HepG2 (cell line): Measurements from ENCODE around the gene SVOP. TPM values are rescaled to one million over a fixed set of nuclear protein-coding genes. Genes with fewer than 3 reads are reported as not detected.

Experiments used
- ARNTL ChIP-seq: sonication (generic); formaldehyde crosslinking; IDR thresholded peaks from 2 replicates; pipeline ENCODE4 v1.4.0; 2020; ENCODE audit warnings: mild to moderate bottlenecking, missing genetic modification reagents
- ELF1 ChIP-seq: sonication (generic); formaldehyde crosslinking; IDR thresholded peaks from 2 replicates; pipeline ENCODE4 v1.4.0; 2020; ENCODE audit warnings: missing genetic modification reagents
- GATAD1 ChIP-seq: IDR thresholded peaks from 2 replicates; pipeline ENCODE4 v1.6.1; 2016; ENCODE audit warnings: missing genetic modification reagents, missing compliant biosample characterization
- GATAD2A ChIP-seq: IDR thresholded peaks from 2 replicates; pipeline ENCODE4 v1.6.1; 2016
- KDM6A ChIP-seq: IDR thresholded peaks from 2 replicates; pipeline ENCODE4 v1.6.1; 2016; ENCODE audit warnings: low read depth
- MED8 ChIP-seq: sonication (generic); formaldehyde crosslinking; IDR thresholded peaks from 2 replicates; pipeline ENCODE4 v1.8.1; 2023; ENCODE audit warnings: mild to moderate bottlenecking, missing genetic modification reagents; ENCODE audit not compliant: insufficient replicate concordance
- POGZ ChIP-seq: sonication (generic); formaldehyde crosslinking; IDR thresholded peaks from 2 replicates; pipeline ENCODE4 v1.4.0; 2020; ENCODE audit warnings: mild to moderate bottlenecking, missing genetic modification reagents
- POLR2G ChIP-seq: fragments of 200-400 bp; formaldehyde crosslinking; IDR thresholded peaks from 2 replicates; pipeline ENCODE4 v1.6.1; 2018; ENCODE audit warnings: mild to moderate bottlenecking, low read depth, low read length, moderate library complexity
- REPIN1 ChIP-seq: sonication (generic); formaldehyde crosslinking; IDR thresholded peaks from 2 replicates; pipeline ENCODE4 v1.8.0; 2022; ENCODE audit warnings: missing genetic modification reagents, low read depth, mild to moderate bottlenecking, borderline replicate concordance
- SSRP1 ChIP-seq: IDR thresholded peaks from 2 replicates; pipeline ENCODE4 v1.6.1; 2016; ENCODE audit warnings: control low read depth
- TARDBP ChIP-seq: sonication (generic); formaldehyde crosslinking; IDR thresholded peaks from 2 replicates; pipeline ENCODE4 v1.8.0; 2022; ENCODE audit warnings: mild to moderate bottlenecking, missing genetic modification reagents
- TFAP4 ChIP-seq: sonication (generic); IDR thresholded peaks from 2 replicates; pipeline ENCODE4 v1.6.1; 2016; ENCODE audit warnings: low read depth, borderline replicate concordance
- THAP11 ChIP-seq: IDR thresholded peaks from 2 replicates; pipeline ENCODE4 v1.6.1; 2016; ENCODE audit warnings: missing biosample characterization, missing genetic modification reagents
- ZFY ChIP-seq: sonication (generic); formaldehyde crosslinking; IDR thresholded peaks from 2 replicates; pipeline ENCODE4 v1.4.0; 2020; ENCODE audit warnings: missing genetic modification reagents
- ZNF142 ChIP-seq: sonication (generic); formaldehyde crosslinking; IDR thresholded peaks from 2 replicates; pipeline ENCODE4 v1.4.0; 2020; ENCODE audit warnings: missing genetic modification reagents
- ZNF205 ChIP-seq: IDR thresholded peaks from 2 replicates; pipeline ENCODE4 v1.6.1; 2018; ENCODE audit warnings: missing biosample characterization, missing genetic modification reagents
- ZNF263 ChIP-seq: sonication (generic); formaldehyde crosslinking; IDR thresholded peaks from 2 replicates; pipeline ENCODE4 v1.4.0; 2020; ENCODE audit warnings: missing genetic modification reagents
- ZNF574 ChIP-seq: sonication (generic); formaldehyde crosslinking; IDR thresholded peaks from 2 replicates; pipeline ENCODE4 v1.4.0; 2020; ENCODE audit warnings: missing genetic modification reagents
- ZNF619 ChIP-seq: sonication (generic); formaldehyde crosslinking; IDR thresholded peaks from 2 replicates; pipeline ENCODE4 v1.4.0; 2020; ENCODE audit warnings: mild to moderate bottlenecking, missing genetic modification reagents
- ZNF644 ChIP-seq: IDR thresholded peaks from 2 replicates; pipeline ENCODE4 v1.6.1; 2016; ENCODE audit warnings: low read depth
- ZNF770 ChIP-seq: sonication (generic); formaldehyde crosslinking; IDR thresholded peaks from 2 replicates; pipeline ENCODE4 v1.5.0; 2020; ENCODE audit warnings: mild to moderate bottlenecking, missing genetic modification reagents
- polyA plus RNA-seq, 8 experiments: library from polyadenylated mRNA; depleted of rRNA in 3 of 8; stranded (reverse) in 7 of 8; unstranded in 1 of 8; fragments of >200 nt; fragmentation: Illumina TruSeq in 4 of 8; extraction: Trizol in 4 of 8; gene quantifications; 2 replicates each; pipeline versions ENCODE4 v1.2.1 to v1.2.3, GENCODE V29; 2011 to 2016; ENCODE audit warnings: low read depth in 4 of 8, missing spikeins in 1 of 8, mixed read lengths in 1 of 8; ENCODE audit not compliant: insufficient read depth in 1 of 8
- total RNA-seq, 5 experiments: library from RNA; depleted of rRNA; stranded (reverse); fragments of >200 nt; fragmentation: Illumina TruSeq; extraction: Trizol; gene quantifications; 2 replicates each; pipeline ENCODE4 v1.2.3, GENCODE V29; 2016; ENCODE audit warnings: low read depth in 1 of 5

Gene SVOP
- total and polyA plus RNA-seq, 2 of the 13 experiments (the other 11 are each of a cell fraction or from before 2014, with no cell fraction given): not detected

GRCh38 chr12:109065853-109066193 is 45.0 kb upstream of the SVOP start (continued):
- no peak for TF ChIP-seq KDM6A (CRISPR knock-in tag)
- TF ChIP-seq ZNF644: 0 out of 2 replicates have a peak, but pooled peaks have one; percentile 4
- 0 out of 2 replicates have a peak, but pooled peaks have one; percentile 0 for TF ChIP-seq ELF1 (CRISPR knock-in tag)
- 0 out of 2 replicates have a peak, but pooled peaks have one; percentile 3 for TF ChIP-seq SSRP1
- TF ChIP-seq TARDBP (CRISPR knock-in tag): 0 out of 2 replicates have a peak, but pooled peaks have one; percentile 33
- peak; percentile 4; the same call in 1 of the 2 replicates for TF ChIP-seq GATAD1 (CRISPR knock-in tag)
- TF ChIP-seq ZNF263 (CRISPR knock-in tag): no peak
- peak; percentile 85 for TF ChIP-seq ZNF770 (CRISPR knock-in tag)
- peak; percentile 11 for TF ChIP-seq TFAP4
- no peak for TF ChIP-seq ZNF619 (CRISPR knock-in tag)
- TF ChIP-seq ARNTL (CRISPR knock-in tag): no peak
- 0 out of 2 replicates have a peak, but pooled peaks have one; percentile 5 for TF ChIP-seq REPIN1
- TF ChIP-seq ZFY (CRISPR knock-in tag): no peak
- 0 out of 2 replicates have a peak, but pooled peaks have one; percentile 12 for TF ChIP-seq POGZ (CRISPR knock-in tag)
- no peak for TF ChIP-seq MED8 (CRISPR knock-in tag)
- 0 out of 2 replicates have a peak, but pooled peaks have one; percentile 1 for TF ChIP-seq ZNF205 (CRISPR knock-in tag)
- 0 out of 2 replicates have a peak, but pooled peaks have one; percentile 32 for TF ChIP-seq GATAD2A
- TF ChIP-seq ZNF574 (CRISPR knock-in tag): peak; percentile 17; the same call in 1 of the 2 replicates
- TF ChIP-seq THAP11: no peak
- TF ChIP-seq ZNF142 (CRISPR knock-in tag): peak; percentile 75; the same call in 1 of the 2 replicates
- TF ChIP-seq POLR2G: no peak
